ENCODE results near the gene DOP1A. TPM values are rescaled to one million over a fixed set of nuclear protein-coding genes. Genes with fewer than 3 reads are reported as not detected.

DOP1A gene
- total RNA-seq = 8.5 TPM

GRCh38 chr6:83067448-83068439 lies at the start of gene DOP1A:
TSS of gene DOP1A (plus strand) at chr6:83067671. CDS start at chr6:83096978, 29,307 bp downstream.
- peak; percentile 92 for ATAC-seq
- peak; percentile 95 for DNase-seq (ENCODE audit: low spot score)

- DNase-seq (ENCODE audit: low spot score) (no peak), ATAC-seq (no peak)
These were observed 47.7 kb upstream of the DOP1A start for GRCh38 chr6:83019741-83020140.

GRCh38 chr6:83031689-83032088 lies 35.8 kb upstream of the DOP1A start:
- ATAC-seq = no peak
- DNase-seq (ENCODE audit: low spot score) = no peak

- no peak for ATAC-seq
- no peak for DNase-seq (ENCODE audit: low spot score)
These were observed 29.2 kb upstream of the DOP1A start for GRCh38 chr6:83038246-83038645.

GRCh38 chr6:83042467-83043053 lies 24.9 kb upstream of the DOP1A start:
- no peak for DNase-seq (ENCODE audit: low spot score)
- ATAC-seq = no peak

- no peak for ATAC-seq
- DNase-seq (ENCODE audit: low spot score) = no peak
These were observed 23.2 kb upstream of the DOP1A start for GRCh38 chr6:83044091-83044768.

GRCh38 chr6:83047065-83047754 lies 20.3 kb upstream of the DOP1A start:
- ATAC-seq (no peak), DNase-seq (ENCODE audit: low spot score) (no peak)

- peak; percentile 81 for ATAC-seq
These were observed 15.9 kb upstream of the DOP1A start for GRCh38 chr6:83051377-83052172.

GRCh38 chr6:83053678-83054077 lies 13.8 kb upstream of the DOP1A start:
- ATAC-seq = no peak
- DNase-seq (ENCODE audit: low spot score) = no peak

More at GRCh38 chr6:83051377-83052172, 15.9 kb upstream of the DOP1A start:
- DNase-seq (ENCODE audit: low spot score) = no peak

GRCh38 chr6:83055366-83055964 lies 12.0 kb upstream of the DOP1A start:
- DNase-seq (ENCODE audit: low spot score) = no peak
- peak; percentile 84 for ATAC-seq

GRCh38 chr6:83057705-83058321 lies 9.7 kb upstream of the DOP1A start:
- DNase-seq (ENCODE audit: low spot score) = no peak
- peak; percentile 90 for ATAC-seq

GRCh38 chr6:83061190-83061589 lies 6.3 kb upstream of the DOP1A start:
- DNase-seq (ENCODE audit: low spot score) (no peak), ATAC-seq (no peak)

- ATAC-seq = no peak
- no peak for DNase-seq (ENCODE audit: low spot score)
These were observed 5.2 kb upstream of the DOP1A start for GRCh38 chr6:83062225-83062624.

- peak; percentile 83 for ATAC-seq
These were observed 1.8 kb upstream of the DOP1A start, which contains the start of gene UBE3D for GRCh38 chr6:83065511-83066192. TSS of gene UBE3D (minus strand) at chr6:83065841. CDS start at chr6:83065718, 123 bp downstream.

GRCh38 chr6:83068616-83069015 lies 1.1 kb downstream of the DOP1A start:
- DNase-seq (ENCODE audit: low spot score) (no peak), ATAC-seq (no peak)

More at GRCh38 chr6:83065511-83066192, 1.8 kb upstream of the DOP1A start, which contains the start of gene UBE3D:
- DNase-seq (ENCODE audit: low spot score) = peak; percentile 92

GRCh38 chr6:83069633-83070032 lies 2.2 kb downstream of the DOP1A start:
- DNase-seq (ENCODE audit: low spot score) = no peak
- no peak for ATAC-seq

GRCh38 chr6:83071023-83071422 lies 3.6 kb downstream of the DOP1A start:
- no peak for DNase-seq (ENCODE audit: low spot score)
- no peak for ATAC-seq

GRCh38 chr6:83071707-83072106 lies 4.2 kb downstream of the DOP1A start:
- ATAC-seq (no peak), DNase-seq (ENCODE audit: low spot score) (no peak)

All from left lobe of liver (tissue), 2 donors.